GM19438 (cell line): ENCODE measurements around the gene SREK1IP1.
"Not testable (repeated sequence)": the region's sequence is repeated elsewhere in the genome, so short reads cannot be mapped to it uniquely, and the experiment has no call there.

ENCODE experiments used
- ATAC-seq: cut with Tn5 transposase; IDR thresholded peaks from one replicate; pipeline ENCODE4 v1.9.1; 2021; ENCODE audit warnings: low read depth; ENCODE audit not compliant: unreplicated experiment

Gene SREK1IP1

DNA sequence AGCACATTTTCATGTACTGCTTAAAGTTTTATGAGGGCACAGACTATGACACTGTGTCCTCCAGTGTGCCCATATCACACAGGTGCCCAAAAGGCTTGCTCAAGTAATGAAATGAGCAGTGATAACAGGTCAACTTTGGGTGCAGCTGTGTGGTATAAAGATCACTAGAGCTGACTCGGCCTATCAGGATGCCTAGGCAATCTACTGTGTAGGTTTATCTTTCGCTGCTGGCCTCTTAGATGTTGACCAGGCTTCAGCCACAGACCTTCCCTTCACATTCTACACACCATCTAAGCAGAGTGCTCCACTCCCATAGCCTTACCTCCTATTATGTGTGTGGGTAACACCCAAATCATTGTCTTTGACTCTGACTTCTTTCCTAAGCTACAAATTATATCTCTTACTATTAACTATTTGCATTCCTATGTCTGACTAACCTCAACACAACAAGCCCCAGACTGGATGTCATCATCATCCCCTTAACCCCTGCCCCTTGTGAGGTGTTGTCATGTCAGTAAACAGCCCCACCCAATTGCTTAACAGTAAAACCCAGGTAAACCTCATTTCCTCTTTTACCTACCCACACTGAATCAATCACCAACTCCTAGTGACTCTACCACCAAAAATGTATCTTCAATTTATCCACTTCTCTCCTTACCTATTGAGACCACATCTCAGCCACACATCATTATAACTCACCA is 2.5 kb downstream of the SREK1IP1 start:
- ATAC-seq, result no peak

DNA sequence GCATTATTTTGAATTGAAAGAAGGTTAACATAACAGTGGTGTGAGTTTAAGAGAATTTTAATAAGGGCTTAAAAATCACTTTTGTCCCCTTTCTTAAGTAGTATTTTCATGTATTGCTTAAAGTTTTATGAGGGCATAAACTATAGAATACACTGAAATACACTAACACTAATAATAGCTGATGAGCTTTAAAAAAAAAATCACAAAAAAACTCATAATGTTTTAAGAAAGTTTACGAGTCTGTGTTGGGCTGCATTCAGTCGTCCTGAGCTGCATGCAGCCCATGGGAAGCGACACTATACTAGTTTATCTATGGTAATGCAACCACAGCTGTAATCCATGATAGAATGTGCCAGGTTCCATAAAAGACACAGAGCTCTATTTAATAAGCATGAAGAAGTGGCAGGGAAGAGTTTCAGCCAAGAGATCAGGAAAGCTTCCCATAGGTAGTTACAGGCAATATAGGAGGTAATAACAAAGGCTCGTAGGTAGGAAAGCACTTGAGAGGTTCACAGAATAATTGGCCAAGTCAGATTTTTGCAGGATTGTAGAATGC is 4.5 kb downstream of the SREK1IP1 start:
- no peak for ATAC-seq

DNA sequence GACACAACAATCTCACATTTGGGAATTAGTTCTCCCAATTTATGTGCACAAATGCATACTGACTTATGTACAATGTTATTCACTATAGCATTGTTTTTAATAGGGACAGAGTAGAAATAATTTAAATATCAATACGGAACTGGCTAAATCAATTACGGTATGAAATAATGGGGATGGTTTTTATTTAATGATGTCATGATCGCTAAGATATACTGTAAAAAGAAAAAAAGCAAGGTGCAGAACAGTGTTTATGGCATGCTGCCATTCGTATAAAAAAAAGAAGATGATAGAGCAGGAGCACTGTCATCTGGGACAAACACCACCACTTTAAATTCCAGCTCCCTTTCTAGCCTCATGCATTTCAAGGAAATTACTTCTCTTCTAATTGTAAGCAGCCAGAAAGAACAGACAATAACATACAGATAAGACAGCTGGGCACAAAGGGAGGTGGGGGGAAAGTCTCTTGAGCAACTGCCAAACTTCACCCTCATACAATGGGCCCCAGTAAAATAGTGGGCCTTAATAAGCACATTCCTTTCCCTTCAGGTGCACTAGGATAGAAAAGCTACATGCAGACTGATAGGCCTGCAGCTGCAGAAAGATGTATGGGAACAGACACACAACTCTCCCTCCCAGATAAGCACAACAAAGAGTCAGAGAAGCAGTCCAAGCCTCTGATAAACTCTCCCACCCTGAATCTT is 8.4 kb downstream of the SREK1IP1 start:
- ATAC-seq, result no peak

DNA sequence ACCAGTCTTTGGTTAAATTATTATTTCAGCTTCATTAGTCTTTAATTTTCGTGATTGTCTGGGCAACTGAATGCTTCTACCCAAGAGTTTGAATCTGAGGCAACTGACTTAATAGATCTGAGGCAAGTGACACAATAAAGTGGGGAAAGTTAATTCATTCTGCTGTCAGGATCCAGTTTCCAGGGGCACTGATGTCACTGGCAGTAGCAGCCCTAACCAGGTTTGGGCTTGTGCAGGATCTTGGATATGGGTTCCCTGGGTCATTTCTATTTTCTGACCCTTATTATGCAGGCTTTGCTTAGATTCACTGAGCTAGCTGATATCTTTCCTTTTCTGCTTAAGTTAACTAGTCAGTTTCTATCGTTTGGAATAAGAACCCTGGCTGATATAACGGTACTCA is 9.6 kb downstream of the SREK1IP1 start:
- ATAC-seq, result no peak

DNA sequence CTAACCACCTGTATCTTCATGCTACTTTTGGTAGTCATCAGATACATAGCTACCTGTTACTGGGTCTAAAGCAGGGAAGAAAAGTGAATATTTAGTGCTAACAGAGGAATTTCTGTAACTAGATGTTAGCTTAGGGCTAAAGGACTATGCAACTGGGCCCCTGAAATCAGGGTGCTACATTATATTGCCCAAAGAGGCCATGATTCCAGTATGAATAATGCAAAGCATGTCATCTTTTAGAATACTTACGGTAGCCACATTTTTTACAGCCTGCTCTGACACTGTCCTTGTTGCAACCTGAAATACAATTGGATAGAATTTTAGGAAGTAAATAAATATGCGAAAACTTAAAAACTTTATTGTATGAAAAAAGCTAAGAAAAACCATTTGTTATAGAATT is 14.4 kb downstream of the SREK1IP1 start:
- no peak for ATAC-seq

DNA sequence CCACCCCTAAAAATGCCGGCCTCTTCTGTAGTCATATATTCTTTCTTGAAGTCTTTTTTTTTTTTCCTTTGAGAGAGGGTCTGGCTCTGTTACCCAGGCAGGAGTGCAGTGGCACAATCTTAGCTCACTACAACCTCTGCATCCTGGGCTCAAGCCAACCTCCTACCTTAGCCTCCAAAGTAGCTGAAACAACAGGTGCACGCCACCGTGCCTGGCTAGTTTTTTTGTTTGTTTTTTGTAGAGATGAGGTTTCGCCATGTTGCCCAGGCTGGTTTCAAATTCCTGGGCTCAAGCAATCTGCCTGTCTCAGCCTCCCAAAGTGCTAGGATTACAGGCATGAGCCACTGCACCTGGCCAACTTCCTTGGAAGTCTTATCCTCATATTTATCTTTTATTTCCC is 19.1 kb downstream of the SREK1IP1 start:
- no peak for ATAC-seq

DNA sequence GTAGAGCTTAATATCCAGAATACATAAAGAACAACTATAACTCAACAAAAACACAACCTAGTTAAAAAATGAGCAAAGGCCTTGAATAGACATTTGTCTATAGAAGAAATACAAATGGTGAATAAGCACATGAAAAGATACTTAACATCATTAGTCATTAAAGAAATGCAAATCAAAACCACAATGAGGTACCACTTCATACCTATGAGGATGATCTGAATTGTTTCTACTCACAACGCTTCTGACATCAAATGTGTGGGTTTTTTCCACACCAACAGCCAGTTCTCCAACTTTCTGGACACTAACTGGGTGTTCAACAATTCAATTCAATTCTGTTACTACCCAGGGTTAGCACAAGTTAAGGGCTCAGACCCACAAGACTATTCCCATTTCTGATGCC is 22.0 kb downstream of the SREK1IP1 start:
- ATAC-seq, result no peak

DNA sequence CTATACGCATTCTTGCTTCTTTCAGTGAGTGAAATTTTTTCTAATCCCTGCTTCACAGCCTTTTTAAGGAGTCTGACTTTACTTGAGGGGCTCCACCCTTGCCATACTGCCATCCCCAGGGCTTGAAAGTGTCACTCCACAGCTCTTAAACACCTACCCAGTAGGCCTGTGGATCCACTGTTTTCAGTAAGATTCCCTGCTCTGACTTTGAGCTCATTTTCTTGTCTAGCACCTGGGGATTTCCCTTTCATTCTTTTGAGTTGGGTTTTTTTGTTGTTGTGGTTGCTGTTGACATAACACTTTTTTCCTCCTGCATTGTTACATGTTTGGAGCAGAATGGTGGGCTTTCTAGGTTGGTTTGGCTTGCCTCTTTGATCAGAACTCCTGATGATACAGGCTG is 23.6 kb downstream of the SREK1IP1 start:
- ATAC-seq, result no peak

DNA sequence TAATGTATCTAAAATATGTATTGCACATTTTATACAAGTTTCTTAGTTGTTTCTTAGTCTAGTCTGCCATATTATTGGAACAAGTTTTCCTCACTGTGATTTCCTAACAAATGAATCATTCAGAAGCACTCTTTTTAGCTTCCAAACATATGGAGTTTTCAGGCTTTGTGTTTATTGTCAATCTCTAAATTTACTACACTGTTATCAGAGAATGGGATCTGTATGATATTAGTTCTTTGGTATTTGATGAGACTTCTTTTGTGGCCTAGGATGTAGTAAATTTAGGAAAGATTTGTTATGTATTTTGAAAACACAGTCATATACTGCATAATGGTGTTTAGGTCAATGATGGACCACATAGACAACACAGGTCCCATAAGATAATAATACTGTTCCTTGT is 25.7 kb downstream of the SREK1IP1 start:
- ATAC-seq, result no peak

DNA sequence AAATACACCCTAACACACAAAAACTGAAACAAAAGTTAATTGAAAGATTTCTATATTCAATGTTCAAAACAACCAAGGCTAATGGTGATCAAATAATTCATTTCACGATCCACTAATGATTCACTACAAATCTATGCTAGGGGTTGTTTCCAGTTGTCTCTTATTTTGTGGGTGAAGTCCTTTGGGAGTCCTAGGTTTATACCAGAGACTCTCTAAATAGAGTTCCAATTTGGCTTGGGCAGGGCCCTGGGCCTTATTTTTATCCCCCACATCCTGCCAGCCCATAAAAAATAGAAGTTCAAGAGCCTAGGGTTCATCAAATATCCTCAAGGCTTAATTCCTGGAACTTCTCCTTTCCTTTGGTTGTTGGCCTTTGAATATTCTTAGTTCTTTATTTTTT is 26.1 kb downstream of the SREK1IP1 start:
- ATAC-seq, result no peak

DNA sequence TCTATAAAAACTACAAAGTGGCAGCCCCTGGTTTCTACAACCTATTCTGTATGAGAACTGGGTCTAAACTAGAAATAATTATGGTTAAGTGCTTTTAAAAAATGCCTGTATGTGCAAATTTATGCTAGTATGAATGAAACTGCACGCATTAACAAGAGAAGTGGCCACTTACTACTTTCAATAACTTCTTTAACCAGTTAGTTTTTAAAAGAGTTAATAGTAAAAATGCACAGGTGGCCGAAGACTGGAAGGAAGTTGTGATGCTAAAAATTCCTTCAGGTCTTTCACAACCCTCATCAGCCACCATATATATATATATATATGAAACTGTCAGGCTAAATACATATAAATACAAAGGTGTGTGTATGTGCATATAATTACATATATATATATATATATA is 41.3 kb downstream of the SREK1IP1 start:
- no peak for ATAC-seq

DNA sequence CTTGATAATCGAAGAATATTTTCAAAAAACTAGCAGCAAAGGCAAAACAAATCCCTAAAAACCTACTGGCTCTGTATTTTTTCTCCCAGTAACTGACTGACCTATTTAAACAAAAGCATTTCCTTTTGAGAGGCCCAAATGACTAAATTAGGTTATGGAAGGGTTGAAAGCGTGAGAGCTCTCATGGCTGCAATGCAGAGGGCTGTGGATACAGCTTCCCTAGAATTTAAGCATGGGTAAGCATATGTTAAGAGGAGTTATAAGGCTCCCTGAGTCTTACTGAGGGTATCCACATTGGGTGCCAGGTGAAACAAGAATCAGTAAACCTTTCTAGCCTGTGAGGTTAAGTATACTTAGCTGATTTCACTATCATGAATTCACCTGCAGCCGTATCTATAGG is 45.9 kb downstream of the SREK1IP1 start:
- ATAC-seq, result no peak

DNA sequence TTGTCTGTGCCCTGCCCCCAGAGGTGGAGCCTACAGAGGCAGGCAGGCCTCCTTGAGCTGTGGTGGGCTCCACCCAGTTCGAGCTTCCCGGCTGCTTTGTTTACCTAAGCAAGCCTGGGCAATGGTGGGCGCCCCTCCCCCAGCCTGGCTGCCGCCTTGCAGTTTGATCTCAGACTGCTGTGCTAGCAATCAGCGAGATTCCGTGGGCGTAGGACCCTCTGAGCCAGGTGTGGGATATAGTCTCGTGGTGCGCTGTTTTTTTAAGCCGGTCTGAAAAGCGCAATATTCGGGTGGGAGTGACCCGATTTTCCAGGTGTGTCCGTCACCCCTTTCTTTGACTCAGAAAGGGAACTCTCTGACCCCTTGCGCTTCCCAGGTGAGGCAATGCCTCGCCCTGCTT is 54.0 kb downstream of the SREK1IP1 start:
- not testable (repeated sequence) for ATAC-seq

DNA sequence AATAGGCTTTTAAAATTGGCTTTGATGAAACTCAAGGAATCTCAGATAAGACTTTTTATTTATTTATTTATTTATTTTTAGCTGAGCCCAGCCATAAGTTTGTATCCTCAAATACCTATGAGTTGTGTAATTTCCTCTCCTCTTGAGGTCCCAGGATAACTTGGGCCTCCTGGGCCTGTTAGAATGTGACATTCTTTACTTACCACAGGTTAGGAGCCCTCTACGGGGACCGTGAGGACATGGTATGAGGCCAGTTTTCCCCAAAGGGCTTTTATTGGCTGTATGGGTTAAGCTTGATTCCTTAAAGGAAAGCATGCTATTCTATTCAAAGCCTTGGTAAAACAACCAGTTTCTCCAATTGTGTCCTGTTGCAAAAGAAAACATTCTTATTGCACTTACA is 61.3 kb downstream of the SREK1IP1 start:
- ATAC-seq, result no peak

DNA sequence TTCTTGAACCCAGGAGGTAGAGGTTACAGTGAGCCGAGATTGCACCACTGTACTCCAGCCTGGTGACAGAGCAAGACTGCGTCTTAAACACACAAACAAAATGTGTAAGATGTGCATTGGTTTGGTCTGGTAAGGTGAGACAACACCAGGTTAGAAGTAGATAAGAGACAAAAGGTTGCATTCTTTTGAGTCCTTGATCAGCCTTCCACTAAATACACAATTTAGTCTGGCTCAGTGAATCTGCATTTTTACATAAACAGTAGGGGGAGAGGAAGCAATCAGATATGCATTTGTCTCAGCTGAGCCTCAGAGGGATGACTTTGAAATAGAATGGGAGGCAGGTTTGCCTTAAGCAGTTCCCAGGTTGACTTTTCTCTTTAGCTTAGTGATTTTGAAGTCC is 62.4 kb downstream of the SREK1IP1 start:
- ATAC-seq, result not testable (repeated sequence)

DNA sequence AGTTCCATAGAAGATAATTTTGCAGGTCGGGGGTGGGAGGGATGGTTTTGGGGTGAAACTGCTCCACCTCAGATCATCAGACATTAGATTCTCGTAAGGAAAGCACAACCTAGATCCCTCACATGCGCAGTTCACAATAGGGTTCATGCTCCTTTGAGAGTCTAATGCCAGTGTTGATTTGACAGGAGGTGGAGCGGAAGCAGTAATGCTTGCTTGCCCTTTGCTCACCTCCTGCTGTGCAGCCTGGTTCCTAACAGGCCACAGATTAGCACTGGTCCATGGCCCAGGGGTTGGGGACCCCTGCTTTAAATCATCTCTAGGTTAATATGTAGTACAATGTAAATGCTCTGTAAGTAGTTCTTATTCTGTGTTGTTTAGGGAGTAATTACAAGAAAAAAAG is 67.7 kb downstream of the SREK1IP1 start:
- no peak for ATAC-seq

DNA sequence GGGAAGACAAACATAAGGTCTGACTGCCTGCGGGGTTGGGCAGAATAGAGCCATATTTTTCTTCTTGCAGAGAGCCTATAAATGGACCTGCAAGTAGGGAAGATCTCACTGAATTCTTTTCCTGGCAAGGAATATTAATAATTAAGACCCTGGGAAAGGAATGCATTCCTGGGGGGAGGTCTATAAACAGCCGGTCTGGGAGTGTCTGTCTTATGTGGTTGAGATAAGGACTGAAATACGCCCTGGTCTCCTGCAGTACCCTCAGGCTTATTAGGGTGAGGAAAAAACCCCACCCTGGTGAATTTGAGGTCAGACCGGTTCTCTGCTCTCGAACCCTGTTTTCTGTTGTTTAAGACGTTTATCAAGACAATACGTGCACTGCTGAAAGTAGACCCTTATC is 72.1 kb downstream of the SREK1IP1 start:
- ATAC-seq, result not testable (repeated sequence)

DNA sequence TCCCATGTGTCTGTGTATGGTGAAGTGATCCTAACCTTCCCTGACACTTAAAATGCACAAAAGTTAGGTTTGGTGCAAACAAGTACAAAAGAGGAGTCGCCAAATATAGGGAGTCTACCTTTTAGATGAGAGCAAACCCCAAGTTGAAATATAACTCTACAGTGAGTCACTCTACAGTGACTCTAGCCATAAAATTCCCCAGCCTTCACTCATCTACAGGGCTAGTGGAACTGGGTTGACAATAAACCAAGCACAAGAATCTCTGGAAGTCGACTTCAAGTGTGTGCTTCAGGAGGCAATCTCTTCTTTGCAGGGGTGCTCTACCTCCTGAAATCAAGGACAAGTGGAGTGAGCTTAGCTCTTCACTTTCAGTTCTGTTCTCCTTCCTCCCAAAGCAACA is 74.9 kb downstream of the SREK1IP1 start:
- no peak for ATAC-seq

DNA sequence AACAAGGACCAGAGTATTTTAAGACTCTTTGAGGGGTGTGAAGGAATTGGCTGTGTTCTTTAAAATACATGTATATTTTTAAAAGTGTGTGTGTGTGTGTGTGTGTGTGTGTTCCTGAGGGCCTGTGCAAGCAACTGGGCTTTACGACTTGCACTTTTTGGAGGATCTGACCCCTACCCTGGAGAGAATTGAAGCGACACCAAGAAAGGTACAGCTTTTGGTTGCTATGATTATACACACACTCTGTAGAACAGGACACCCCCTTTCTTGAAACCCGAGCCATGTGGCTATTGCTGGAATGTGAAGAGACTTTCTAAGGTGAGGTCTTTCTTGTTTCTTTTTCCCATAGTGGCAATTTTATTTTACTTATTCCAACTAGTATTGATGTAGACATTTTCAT is 77.2 kb downstream of the SREK1IP1 start:
- ATAC-seq, result no peak

DNA sequence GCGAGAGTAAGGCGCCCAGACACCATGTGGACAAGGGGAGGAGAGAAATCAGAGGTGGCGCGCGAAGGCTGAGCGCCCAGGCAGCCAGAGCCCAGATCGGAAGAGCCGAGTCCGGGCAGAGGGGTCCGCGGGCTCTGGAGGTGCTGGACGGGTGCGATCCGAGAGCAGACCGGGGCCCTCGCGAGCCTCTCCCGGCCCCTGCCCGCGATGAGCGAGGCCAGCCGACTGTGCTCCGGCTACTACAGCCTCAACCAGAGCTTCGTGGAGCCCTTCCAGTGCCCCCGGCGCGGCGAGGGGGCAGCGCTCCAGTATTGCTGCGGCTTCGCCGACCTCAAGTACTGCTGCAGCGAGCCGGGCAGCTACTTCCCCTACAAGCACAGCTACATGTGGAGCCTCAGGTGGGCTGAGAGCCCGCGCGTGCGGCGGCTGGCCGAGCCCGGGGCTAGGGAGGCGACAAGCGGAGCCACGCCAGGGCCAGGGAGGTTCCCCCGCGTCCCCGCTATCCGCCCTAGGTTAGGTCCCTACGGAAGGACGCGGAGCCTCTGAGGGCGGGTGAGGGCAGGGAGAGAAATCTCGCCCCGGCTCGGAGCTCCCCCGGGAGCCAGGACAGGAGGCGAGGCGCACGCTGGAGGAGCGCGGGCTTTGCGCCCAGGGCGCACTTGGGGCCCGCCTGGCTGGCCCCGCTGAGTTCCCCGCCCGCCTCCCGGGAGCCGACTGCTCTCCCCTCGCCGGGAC is 77.9 kb downstream of the SREK1IP1 start, which contains the start of gene SHISAL2B:
Gene SHISAL2B, plus strand, starts transcription at position 87 of the 735 bp plus-strand sequence. Its CDS starts 121 bp downstream, at position 208.
- no peak for ATAC-seq

DNA sequence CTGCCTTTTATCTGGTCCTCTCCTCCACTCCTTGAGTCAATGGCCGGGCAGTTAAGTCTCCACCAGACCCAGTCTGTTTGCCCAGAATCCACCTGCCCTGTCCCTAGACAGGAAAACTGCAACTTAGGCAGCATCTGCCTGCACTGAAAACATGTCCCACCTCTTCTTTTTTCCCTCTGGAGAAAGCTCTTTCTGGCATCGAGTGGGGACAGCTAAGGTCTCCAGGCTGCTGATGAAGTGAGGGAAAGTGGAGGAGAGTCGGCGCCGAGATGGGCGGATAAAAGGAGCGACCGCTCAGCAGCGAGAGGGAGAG is 78.4 kb downstream of the SREK1IP1 start:
- ATAC-seq, result no peak
